ENCODE data around the gene TTC17. TPM values are rescaled to one million over a fixed set of nuclear protein-coding genes. Genes with fewer than 3 reads are reported as not detected.

TTC17 gene
- total RNA-seq, 1 donor from 2014 or later: 58.5 TPM

GRCh38 chr11:43521471-43521870 is 162.8 kb downstream of the TTC17 start:
- Histone ChIP-seq H3K4me3 (ENCODE audit: low read depth, low read length) (no peak overlapping the region), H3K36me3 (ENCODE audit: control insufficient read depth, insufficient read depth, low read length) (no peaks in the 10 kb centered on the region), H3K27me3 (ENCODE audit: control insufficient read depth, insufficient read depth, low read length) (no peaks in the 10 kb centered on the region)
- no peak for DNase-seq (ENCODE audit: low read depth)
- TF ChIP-seq, protein P1, sequence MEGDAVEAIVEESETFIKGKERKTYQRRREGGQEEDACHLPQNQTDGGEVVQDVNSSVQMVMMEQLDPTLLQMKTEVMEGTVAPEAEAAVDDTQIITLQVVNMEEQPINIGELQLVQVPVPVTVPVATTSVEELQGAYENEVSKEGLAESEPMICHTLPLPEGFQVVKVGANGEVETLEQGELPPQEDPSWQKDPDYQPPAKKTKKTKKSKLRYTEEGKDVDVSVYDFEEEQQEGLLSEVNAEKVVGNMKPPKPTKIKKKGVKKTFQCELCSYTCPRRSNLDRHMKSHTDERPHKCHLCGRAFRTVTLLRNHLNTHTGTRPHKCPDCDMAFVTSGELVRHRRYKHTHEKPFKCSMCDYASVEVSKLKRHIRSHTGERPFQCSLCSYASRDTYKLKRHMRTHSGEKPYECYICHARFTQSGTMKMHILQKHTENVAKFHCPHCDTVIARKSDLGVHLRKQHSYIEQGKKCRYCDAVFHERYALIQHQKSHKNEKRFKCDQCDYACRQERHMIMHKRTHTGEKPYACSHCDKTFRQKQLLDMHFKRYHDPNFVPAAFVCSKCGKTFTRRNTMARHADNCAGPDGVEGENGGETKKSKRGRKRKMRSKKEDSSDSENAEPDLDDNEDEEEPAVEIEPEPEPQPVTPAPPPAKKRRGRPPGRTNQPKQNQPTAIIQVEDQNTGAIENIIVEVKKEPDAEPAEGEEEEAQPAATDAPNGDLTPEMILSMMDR (IDR thresholded peaks at IDR 0.05; ENCODE audit: insufficient read depth, low read length, poor library complexity, severe bottlenecking): no peak

DNA sequence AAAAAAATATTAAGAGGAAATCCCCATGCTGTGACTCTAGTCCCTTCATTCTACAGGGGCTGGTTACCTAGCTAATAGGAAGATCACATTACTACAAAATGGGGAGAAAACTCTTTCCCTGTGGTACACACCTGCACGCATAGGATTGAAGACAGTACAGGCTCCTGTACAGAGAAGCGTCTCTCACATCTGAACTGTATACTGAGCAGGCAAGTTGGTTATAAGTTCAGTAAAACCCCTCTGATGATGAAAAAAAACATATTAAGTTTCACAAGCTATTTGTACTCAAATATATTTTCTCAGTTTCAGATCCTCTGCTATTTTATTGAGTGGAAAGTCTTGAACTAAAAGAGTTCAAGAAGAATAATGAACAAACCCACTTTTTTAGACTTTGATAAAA is 164.9 kb downstream of the TTC17 start:
- TF ChIP-seq, protein P1 (IDR thresholded peaks at IDR 0.05; ENCODE audit: insufficient read depth, low read length, poor library complexity, severe bottlenecking): no peak
- H3K27me3 ChIP-seq (ENCODE audit: control insufficient read depth, insufficient read depth, low read length): no peaks in the 10 kb centered on the region

DNA sequence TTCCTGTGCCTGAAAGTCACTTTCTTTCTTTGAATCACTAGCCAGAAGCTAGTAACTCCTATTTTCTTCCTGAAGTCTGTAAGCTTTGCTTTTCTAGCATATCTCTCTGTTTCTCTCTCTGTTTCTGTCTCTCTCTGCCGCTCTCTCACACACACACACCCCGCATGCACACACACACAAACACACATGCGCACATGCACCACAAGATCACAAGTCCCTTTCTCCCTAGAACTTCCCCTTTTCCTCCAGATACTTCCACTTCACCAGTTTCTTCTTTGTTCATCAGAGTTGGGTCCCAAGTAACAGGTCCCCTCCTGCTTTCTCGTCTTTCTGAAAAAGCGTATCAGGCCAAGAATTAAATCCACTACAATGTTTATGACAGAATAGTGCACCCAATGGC is 173.3 kb downstream of the TTC17 start:
- no peaks in the 10 kb centered on the region for H3K36me3 ChIP-seq (ENCODE audit: control insufficient read depth, insufficient read depth, low read length)
- H3K27me3 ChIP-seq (ENCODE audit: control insufficient read depth, insufficient read depth, low read length): peaks cover 5% of the 10 kb centered on the region
- TF ChIP-seq, protein P1 (IDR thresholded peaks at IDR 0.05; ENCODE audit: insufficient read depth, low read length, poor library complexity, severe bottlenecking): no peak
- DNase-seq (ENCODE audit: low read depth): no peak
- no peak overlapping the region for H3K4me3 ChIP-seq (ENCODE audit: low read depth, low read length)

More for the DNA sequence above, 164.9 kb downstream of the TTC17 start:
- Histone ChIP-seq H3K36me3 (ENCODE audit: control insufficient read depth, insufficient read depth, low read length) (no peaks in the 10 kb centered on the region), H3K4me3 (ENCODE audit: low read depth, low read length) (no peak overlapping the region)
- DNase-seq (ENCODE audit: low read depth): no peak

DNA sequence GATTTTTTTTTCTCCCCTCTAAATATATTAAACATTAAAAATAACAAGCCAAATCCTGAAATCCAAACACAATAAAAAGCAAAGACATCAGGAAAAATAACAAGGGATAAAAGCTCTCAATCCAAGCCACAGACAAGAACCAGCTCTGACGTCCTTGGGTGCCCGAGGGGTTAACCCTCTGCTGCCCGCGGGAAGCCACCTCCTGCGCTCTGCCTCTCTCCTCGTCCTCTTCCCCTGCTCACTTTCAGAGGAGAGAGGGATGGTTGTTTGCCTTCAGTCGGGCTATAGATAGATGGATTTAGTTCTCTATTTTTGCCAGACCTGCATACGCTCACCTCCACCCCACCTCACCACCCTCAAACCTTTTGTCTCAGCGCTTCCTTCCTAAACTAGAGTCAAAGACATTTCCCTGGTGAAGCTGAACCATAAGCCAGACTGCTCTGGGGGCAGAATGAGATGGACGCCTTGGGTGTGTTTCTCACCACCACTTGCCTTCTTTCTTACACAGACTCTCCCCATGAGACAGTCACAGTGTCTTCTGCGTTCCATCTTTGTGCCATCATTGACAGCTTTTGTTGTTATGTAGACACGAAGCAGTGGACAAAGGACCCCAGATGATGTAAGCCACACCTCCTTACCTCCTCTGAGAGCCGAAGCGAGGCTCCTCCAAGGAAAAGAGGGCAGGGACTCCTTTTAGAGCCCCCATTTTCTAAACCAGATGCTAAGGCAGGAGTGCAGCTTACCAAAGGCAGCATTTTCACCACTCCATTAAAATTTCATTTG is 179.3 kb downstream of the TTC17 start:
- Histone ChIP-seq H3K27me3 (ENCODE audit: control insufficient read depth, insufficient read depth, low read length) (peaks cover 11% of the 10 kb centered on the region), H3K4me3 (ENCODE audit: low read depth, low read length) (no peak overlapping the region), H3K36me3 (ENCODE audit: control insufficient read depth, insufficient read depth, low read length) (no peaks in the 10 kb centered on the region)
- TF ChIP-seq, protein P1 (IDR thresholded peaks at IDR 0.05; ENCODE audit: insufficient read depth, low read length, poor library complexity, severe bottlenecking): no peak
- DNase-seq (ENCODE audit: low read depth): no peak

DNA sequence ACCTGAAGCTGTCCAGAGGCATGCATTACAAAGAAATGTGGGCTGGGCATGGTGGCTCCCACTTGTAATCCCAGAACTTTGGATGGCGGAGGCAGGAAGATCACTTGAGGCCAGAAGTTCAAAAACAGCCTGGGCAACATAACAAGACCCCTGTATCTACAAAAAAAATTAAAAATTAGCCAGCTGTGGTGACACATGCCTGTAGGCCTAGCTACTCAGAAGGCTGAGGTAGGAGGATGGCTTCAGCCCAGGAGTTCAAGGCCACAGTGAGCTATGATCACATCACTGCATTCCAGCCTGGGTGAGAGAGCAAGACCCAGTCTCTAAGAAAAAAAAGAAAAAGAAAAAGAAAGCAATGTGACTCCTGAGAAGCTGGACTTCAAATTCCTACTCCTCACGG is 183.3 kb downstream of the TTC17 start:
- Histone ChIP-seq H3K36me3 (ENCODE audit: control insufficient read depth, insufficient read depth, low read length) (no peaks in the 10 kb centered on the region), H3K27me3 (ENCODE audit: control insufficient read depth, insufficient read depth, low read length) (peaks cover 16% of the 10 kb centered on the region), H3K4me3 (ENCODE audit: low read depth, low read length) (no peak overlapping the region)
- TF ChIP-seq, protein P1 (IDR thresholded peaks at IDR 0.05; ENCODE audit: insufficient read depth, low read length, poor library complexity, severe bottlenecking): no peak
- DNase-seq (ENCODE audit: low read depth): no peak
